ENCODE measurements around the gene CKB. TPM values are rescaled to one million over a fixed set of nuclear protein-coding genes. Genes with fewer than 3 reads are reported as not detected.

CKB gene
- total RNA-seq, 4 donors from 2014 or later: 190 to 373 (median 266) TPM

- no peak overlapping the region for H3K27ac ChIP-seq
These were observed 12.0 kb upstream of the CKB start for GRCh38 chr14:103534576-103535061.

DNA sequence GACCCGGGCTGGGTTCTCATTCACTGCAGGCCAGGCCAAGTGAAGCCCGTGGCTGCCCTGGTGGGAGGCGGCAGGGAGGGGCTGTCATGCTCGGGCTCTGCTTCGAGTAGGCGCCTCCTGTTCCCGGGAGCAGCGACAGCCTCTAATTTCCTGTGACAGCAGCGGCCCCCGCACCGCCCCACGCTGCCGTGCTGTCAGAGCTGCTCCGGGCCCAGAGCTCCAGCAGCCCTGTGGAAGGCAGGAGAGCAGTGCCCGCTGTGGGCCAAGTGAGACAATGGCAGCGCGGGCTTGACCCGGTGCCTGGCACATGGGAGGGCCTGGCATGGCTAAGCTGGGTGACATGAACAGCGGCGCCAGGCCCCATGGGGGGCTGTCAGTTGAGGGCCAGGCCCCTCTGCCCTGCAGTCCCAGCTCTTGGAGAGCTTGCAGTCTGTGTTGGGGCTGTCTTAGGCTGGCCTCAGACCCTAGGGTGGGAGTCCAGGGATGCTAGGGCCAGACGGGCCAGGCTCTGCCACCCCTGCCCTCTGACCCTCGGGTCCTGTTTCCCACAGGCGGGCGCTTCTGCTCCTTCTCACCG, 11.5 kb upstream of the CKB start:
- Histone ChIP-seq H3K27ac (no peak overlapping the region), H3K4me1 (peaks cover 16 to 26% of the 10 kb centered on the region in 2 donors), H3K27me3 (no peaks in the 10 kb centered on the region), H3K4me3 (replicated peaks in 1 of 3) (no peak overlapping the region), H3K9me3 (no peaks in the 10 kb centered on the region), H3K36me3 (no peaks in the 10 kb centered on the region)
- 89 to 100% methylated on average over 6 to 9 of the region's 25 CpGs for WGBS, 2 donors
- intact Hi-C loops (cut with DNase I): no loop called here
- TF ChIP-seq, protein P1, sequence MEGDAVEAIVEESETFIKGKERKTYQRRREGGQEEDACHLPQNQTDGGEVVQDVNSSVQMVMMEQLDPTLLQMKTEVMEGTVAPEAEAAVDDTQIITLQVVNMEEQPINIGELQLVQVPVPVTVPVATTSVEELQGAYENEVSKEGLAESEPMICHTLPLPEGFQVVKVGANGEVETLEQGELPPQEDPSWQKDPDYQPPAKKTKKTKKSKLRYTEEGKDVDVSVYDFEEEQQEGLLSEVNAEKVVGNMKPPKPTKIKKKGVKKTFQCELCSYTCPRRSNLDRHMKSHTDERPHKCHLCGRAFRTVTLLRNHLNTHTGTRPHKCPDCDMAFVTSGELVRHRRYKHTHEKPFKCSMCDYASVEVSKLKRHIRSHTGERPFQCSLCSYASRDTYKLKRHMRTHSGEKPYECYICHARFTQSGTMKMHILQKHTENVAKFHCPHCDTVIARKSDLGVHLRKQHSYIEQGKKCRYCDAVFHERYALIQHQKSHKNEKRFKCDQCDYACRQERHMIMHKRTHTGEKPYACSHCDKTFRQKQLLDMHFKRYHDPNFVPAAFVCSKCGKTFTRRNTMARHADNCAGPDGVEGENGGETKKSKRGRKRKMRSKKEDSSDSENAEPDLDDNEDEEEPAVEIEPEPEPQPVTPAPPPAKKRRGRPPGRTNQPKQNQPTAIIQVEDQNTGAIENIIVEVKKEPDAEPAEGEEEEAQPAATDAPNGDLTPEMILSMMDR (IDR thresholded peaks at IDR 0.05): no peak
- no peak for TF ChIP-seq POLR2A (IDR thresholded peaks at IDR 0.05)
- no peak for DNase-seq

More at GRCh38 chr14:103534576-103535061, 12.0 kb upstream of the CKB start:
- TF ChIP-seq POLR2A (IDR thresholded peaks at IDR 0.05): no peak
- TF ChIP-seq, protein P1 (IDR thresholded peaks at IDR 0.05): no peak
- Histone ChIP-seq H3K36me3 (no peaks in the 10 kb centered on the region), H3K9me3 (no peaks in the 10 kb centered on the region), H3K4me1 (peaks cover 13 to 28% of the 10 kb centered on the region in 2 donors), H3K27me3 (no peaks in the 10 kb centered on the region), H3K4me3 (replicated peaks in 1 of 3) (no peak overlapping the region)
- intact Hi-C loops (cut with DNase I): no loop called here
- no peak for DNase-seq
- WGBS, 2 donors: 92 to 98% methylated on average over 16 to 17 of the region's 22 CpGs

GRCh38 chr14:103533137-103533998, 10.7 kb upstream of the CKB start:
- H3K27ac ChIP-seq: no peak overlapping the region
- intact Hi-C loops (cut with DNase I): no loop called here

GRCh38 chr14:103532216-103533136, 9.8 kb upstream of the CKB start:
- Histone ChIP-seq H3K4me3 (replicated peaks in 1 of 3) (no peak overlapping the region), H3K9me3 (no peaks in the 10 kb centered on the region), H3K36me3 (no peaks in the 10 kb centered on the region), H3K4me1 (peaks cover 23 to 26% of the 10 kb centered on the region in 2 donors), H3K27ac (no peak overlapping the region), H3K27me3 (no peaks in the 10 kb centered on the region)
- TF ChIP-seq POLR2A (IDR thresholded peaks at IDR 0.05): no peak
- TF ChIP-seq, protein P1 (IDR thresholded peaks at IDR 0.05): no peak
- intact Hi-C loops (cut with DNase I): no loop called here
- no peak for DNase-seq
- 92 to 96% methylated on average over 7 to 11 of the region's 32 CpGs for WGBS, 2 donors

More at GRCh38 chr14:103533137-103533998, 10.7 kb upstream of the CKB start:
- Histone ChIP-seq H3K4me3 (replicated peaks in 1 of 3) (no peak overlapping the region), H3K4me1 (peaks cover 14 to 22% of the 10 kb centered on the region in 2 donors), H3K36me3 (no peaks in the 10 kb centered on the region), H3K27me3 (no peaks in the 10 kb centered on the region), H3K9me3 (no peaks in the 10 kb centered on the region)
- no peak for DNase-seq
- TF ChIP-seq POLR2A (IDR thresholded peaks at IDR 0.05): no peak
- TF ChIP-seq, protein P1 (IDR thresholded peaks at IDR 0.05): no peak
- WGBS, 2 donors: 88 to 94% methylated on average over 12 to 14 of the region's 23 CpGs
